Brain microvascular endothelial cell (primary cell): Measurements from ENCODE around the gene ANKS6.

Experiments used
- DNase-seq: peaks from one replicate; pipeline ENCODE4 v3.0.0-alpha.2; 2020
- H3K27ac ChIP-seq: fragments of 250-450 bp; sonication (Bioruptor Pico); 2 replicates; pipeline ENCODE4 v1.5.1; 2020; ENCODE audit warnings: mild to moderate bottlenecking, moderate library complexity
- H3K27me3 ChIP-seq: fragments of 250-450 bp; sonication (Bioruptor Pico); replicated peaks from 2 replicates; pipeline ENCODE4 v1.5.1; 2020; ENCODE audit warnings: mild to moderate bottlenecking
- H3K36me3 ChIP-seq: fragments of 250-450 bp; sonication (Bioruptor Pico); replicated peaks from 2 replicates; pipeline ENCODE4 v1.5.1; 2020; ENCODE audit warnings: mild to moderate bottlenecking
- H3K4me3 ChIP-seq: 2 replicates; pipeline ENCODE4 v1.5.1; 2011; ENCODE audit warnings: low read depth, mild to moderate bottlenecking, control low read depth, low read length, moderate library complexity
- CTCF ChIP-seq: IDR thresholded peaks from 2 replicates; pipeline ENCODE4 v1.5.1; 2011; ENCODE audit warnings: low read depth, mild to moderate bottlenecking, moderate library complexity, low read length, control low read depth, inconsistent platforms; ENCODE audit errors: missing control alignments
- in situ Hi-C: cut with HindIII; loops from 2 replicates; pipeline ENCODE4 v1.10.0; 2017; ENCODE audit warnings: low sequenced_read_pairs, low pct_ligation_motif_present

Gene ANKS6

DNA sequence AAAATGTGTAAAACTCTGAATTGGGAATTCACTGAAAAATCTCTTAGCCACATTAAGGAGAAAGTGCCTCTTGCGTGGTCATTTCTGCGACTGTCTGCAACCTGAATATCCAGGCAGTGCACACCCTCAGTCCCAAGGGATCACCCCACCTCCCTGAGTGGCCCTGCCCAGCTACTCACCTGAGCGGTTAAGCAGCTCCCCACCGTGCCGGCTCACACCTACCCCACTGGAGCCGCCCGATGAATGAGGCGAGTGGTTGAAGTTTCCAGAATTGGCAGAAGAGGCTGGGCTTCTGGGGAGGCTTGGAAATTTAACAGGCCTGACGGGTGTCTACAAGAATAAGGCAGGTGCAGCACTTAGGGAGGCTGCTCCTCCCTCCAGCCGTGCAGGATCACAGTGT, 25.6 kb downstream of the ANKS6 start:
- DNase-seq: no peak
- no peak overlapping the region for H3K4me3 ChIP-seq
- no peak overlapping the region for H3K27ac ChIP-seq
- in situ Hi-C loops: no loop called here
- peaks cover 8% of the 10 kb centered on the region for H3K36me3 ChIP-seq
- no peaks in the 10 kb centered on the region for H3K27me3 ChIP-seq
- no peak for TF ChIP-seq CTCF

DNA sequence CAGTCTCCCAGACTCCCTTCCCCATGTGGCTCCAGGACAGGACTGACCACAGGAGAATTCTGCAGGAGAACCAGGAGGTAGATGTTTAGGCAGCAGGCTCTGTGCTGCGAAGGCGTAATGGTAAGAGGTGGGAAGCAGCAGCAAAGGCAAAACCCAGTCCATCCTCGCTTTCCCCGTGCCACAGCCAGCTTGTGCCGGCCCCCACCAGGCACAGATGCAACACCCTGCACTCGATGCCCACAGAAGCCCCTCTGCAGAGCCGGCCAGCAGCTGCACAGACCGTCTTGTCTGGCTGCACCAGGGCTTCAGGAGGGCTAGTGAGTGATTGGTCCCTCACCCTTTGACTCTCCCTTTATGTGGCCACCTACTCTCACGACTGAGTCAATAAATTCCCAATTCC, 28.0 kb downstream of the ANKS6 start:
- in situ Hi-C loops: no loop called here
- H3K36me3 ChIP-seq: peaks cover 6% of the 10 kb centered on the region

GRCh38 chr9:98767915-98768314, 28.4 kb downstream of the ANKS6 start:
- H3K27me3 ChIP-seq: no peaks in the 10 kb centered on the region
- no peak for DNase-seq
- H3K36me3 ChIP-seq: peaks cover 4% of the 10 kb centered on the region
- no peak overlapping the region for H3K4me3 ChIP-seq
- in situ Hi-C loops: no loop called here
- no peak overlapping the region for H3K27ac ChIP-seq
- TF ChIP-seq CTCF: no peak

More for the DNA sequence above, 28.0 kb downstream of the ANKS6 start:
- H3K27ac ChIP-seq: no peak overlapping the region
- H3K4me3 ChIP-seq: no peak overlapping the region
- TF ChIP-seq CTCF: no peak
- no peaks in the 10 kb centered on the region for H3K27me3 ChIP-seq
- DNase-seq: no peak

GRCh38 chr9:98767196-98767595, 29.2 kb downstream of the ANKS6 start:
- no peak for DNase-seq
- Histone ChIP-seq H3K4me3 (no peak overlapping the region), H3K36me3 (peaks cover 3% of the 10 kb centered on the region), H3K27ac (no peak overlapping the region), H3K27me3 (no peaks in the 10 kb centered on the region)
- TF ChIP-seq CTCF: no peak
- in situ Hi-C loops: no loop called here

DNA sequence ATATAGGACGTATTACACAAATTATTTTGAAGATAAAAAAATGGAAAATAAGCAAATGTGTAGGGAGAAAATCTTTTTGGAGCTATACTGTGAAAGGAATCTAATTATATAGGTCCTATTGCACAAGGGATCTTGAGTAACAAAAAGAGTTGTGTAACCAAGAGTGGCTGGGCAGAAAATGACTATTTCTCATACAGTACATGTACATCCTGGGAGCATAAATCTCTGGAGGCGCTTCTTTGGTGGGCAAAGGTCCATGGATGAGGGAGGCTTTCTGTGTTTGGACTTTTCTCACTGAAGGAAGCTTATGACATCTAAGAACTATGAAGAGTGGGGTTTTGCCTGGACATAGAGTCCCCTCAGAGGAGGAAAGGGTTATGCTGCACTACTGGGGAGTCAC, 29.8 kb downstream of the ANKS6 start:
- no peak for DNase-seq
- no peak for TF ChIP-seq CTCF
- Histone ChIP-seq H3K4me3 (no peak overlapping the region), H3K27me3 (no peaks in the 10 kb centered on the region), H3K36me3 (peaks cover 3% of the 10 kb centered on the region), H3K27ac (no peak overlapping the region)
- in situ Hi-C loops: no loop called here

DNA sequence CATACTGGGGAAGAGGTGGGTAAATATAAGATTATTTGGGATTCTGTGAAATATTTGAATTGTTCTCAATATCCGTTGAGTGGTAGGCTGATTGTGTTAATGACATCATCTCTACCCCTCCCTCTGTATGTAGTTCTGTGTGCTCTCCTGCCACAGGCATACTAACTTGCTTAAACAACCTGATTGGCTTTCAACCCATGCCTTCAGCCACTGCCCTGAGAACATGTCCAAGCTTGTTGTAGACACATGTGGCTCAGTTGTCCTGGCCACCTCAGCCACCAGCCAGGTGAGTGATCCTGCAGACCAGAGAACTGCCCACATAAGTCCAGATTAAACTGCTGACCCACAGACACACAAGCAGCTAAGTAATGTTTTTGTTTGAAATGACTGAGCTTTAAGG, 31.1 kb downstream of the ANKS6 start:
- TF ChIP-seq CTCF: no peak
- Histone ChIP-seq H3K27ac (no peak overlapping the region), H3K36me3 (peaks cover 3% of the 10 kb centered on the region), H3K4me3 (no peak overlapping the region), H3K27me3 (no peaks in the 10 kb centered on the region)
- in situ Hi-C loops: no loop called here
- DNase-seq: no peak
